ENCODE results near the gene KCNG4. TPM values are rescaled to one million over a fixed set of nuclear protein-coding genes. Genes with fewer than 3 reads are reported as not detected.
"Not testable (repeated sequence)": the region's sequence is repeated elsewhere in the genome, so short reads cannot be mapped to it uniquely, and the experiment has no call there.

Gene KCNG4
- polyA plus RNA-seq, 1 donor = 0.06 TPM

DNA sequence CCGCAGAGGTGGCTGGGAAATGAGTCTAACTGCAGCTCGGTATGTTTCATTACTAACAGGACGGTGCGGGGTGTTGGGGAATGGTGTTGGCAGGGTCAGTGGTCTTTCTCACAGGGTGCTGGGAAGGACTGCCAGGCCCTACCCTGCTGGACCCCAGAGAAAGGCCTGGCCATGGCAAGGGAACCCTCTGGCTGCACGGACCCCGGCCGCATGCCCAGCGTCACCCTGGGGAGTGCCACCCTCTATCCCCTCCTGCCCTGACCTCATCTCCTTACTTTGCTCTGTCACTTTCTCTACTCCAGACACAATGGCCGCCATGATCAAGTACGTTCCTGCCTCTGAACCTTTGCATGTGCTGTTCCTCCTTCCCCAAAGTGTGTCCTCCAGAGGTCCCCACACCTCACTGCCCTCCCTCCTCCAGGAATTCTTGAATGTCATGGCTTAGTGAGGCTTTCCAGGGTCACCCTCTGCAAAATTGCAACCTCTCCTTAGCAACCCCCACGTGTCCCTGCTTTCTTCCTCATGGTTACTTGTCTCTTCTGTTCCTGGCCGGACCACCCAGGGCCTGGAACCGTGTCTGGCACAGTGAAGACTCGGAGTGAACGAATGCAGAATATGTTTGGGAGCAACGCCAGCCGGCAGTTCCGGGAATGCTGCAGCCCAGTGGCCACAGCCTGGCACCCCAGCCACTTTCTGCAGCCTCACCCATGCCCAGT is 33.7 kb downstream of the KCNG4 start:
- DNase-seq = no peak

DNA sequence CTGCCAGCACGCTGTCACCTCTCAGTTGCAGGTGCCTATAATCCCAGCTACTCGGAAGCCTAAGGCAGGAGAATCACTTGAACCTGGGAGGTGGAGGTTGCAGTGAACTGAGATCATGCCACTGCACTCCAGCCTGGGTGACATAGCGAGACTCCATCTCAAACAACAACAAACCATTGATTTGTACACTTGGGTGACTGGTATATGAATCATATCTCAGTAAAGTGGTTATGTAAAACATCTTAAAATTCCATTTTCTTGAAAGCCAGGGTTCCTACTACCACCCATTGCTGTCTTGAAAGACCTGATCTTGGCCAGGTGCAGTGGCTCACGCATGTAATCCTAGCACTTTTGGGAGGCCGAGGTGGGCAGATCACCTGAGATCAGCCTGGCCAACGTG is 34.7 kb downstream of the KCNG4 start:
- DNase-seq = not testable (repeated sequence)

GRCh38 chr16:84204551-84204950 is 35.3 kb downstream of the KCNG4 start:
- not testable (repeated sequence) for DNase-seq

DNA sequence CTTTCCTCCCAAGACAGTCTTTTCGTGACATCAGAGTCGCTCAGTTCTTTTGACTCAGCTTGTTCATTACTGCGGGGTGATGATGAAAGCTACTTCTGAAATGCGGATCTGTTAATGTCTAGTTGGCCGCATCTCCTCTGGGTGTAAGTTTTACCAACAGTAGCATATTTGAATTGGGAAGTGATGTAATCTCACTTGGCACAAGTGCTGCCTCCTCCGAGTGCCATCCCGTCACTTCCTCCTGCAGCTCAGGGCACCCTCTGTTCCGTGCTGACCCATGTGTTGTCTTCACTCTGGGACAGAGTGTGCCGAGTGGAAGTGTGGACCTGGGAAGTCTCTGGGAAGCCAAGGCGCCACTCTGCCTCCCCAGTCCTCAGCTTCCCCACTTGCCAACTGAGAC is 40.0 kb downstream of the KCNG4 start:
- no peak for DNase-seq

GRCh38 chr16:84199097-84199496 is 40.7 kb downstream of the KCNG4 start:
- no peak for DNase-seq

- no peak for DNase-seq
Measured at GRCh38 chr16:84198401-84198800, 41.4 kb downstream of the KCNG4 start.

GRCh38 chr16:84197466-84198128 is 42.2 kb downstream of the KCNG4 start:
- DNase-seq = no peak

GRCh38 chr16:84196727-84197394 is 43.0 kb downstream of the KCNG4 start:
- no peak for DNase-seq

GRCh38 chr16:84196101-84196500 is 43.7 kb downstream of the KCNG4 start:
- no peak for DNase-seq

DNA sequence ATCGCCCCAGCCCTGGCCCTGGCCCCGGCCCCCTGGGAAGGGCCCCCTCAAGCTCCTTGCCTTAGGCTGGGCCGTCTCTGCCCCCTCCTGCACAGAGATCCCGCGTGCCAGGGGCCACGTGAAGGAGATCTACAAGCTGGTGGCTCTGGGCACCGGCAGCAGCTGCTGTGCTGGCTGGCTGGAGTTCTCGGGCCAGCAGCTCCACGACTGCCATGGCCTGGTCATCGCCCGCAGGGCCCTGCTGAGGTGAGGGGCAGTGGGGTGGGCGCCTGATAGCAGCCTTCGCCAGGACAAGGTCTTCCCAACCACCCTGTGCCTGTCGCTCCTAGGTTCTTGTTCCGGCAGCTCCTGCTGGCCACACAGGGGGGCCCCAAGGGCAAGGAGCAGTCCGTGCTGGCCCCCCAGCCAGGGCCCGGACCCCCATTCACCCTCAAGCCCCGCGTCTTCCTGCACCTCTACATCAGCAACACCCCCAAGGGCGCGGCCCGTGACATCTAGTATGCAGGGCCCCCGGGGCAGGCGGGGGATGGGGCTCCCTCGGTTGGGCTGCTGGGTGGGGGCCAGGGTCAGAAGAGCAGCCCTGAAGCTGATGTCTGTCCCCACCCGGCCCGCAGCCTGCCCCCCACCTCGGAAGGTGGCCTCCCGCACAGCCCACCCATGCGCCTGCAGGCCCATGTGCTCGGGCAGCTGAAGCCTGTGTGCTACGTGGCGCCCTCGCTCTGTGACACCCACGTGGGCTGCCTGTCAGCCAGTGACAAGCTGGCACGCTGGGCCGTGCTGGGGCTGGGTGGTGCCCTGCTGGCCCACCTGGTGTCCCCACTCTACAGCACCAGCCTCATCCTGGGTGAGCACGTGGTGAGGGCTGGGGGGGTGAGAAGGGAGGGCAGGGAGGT is 44.4 kb downstream of the KCNG4 start:
- DNase-seq = no peak

DNA sequence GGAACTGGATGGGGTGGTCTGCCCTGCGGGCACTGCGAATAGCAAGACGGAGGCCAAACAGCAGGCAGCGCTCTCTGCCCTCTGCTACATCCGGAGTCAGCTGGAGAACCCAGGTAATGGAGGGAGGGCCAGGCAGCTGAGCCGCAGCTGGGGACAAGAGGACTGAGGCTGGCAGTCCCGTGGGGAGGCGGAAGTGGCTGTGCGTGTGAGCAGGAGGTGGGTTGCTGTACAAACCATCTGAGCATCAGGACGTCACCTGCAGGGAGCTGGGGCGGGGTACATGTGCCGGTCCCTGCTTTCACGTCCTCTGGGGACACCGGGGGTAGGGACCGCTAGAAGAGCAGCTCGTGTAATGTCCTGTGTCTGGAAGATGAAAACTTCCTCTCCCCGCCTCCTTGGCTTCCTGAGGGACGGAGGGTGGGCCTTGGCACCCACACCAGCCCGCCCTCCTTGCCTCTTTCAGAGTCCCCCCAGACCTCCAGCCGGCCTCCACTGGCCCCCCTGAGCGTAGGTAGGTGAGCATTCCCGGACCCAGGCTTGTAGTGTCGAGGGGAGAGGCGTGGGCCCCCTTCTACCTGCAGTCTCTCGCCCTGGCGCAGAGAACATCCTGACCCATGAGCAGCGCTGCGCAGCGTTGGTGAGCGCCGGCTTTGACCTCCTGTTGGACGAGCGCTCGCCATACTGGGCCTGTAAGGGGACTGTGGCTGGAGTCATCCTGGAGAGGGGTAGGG is 45.2 kb downstream of the KCNG4 start:
- no peak for DNase-seq

- DNase-seq = no peak
Measured at GRCh38 chr16:84194018-84194417, 45.8 kb downstream of the KCNG4 start.

- DNase-seq = no peak
Measured at GRCh38 chr16:84193480-84193879, 46.3 kb downstream of the KCNG4 start.

DNA sequence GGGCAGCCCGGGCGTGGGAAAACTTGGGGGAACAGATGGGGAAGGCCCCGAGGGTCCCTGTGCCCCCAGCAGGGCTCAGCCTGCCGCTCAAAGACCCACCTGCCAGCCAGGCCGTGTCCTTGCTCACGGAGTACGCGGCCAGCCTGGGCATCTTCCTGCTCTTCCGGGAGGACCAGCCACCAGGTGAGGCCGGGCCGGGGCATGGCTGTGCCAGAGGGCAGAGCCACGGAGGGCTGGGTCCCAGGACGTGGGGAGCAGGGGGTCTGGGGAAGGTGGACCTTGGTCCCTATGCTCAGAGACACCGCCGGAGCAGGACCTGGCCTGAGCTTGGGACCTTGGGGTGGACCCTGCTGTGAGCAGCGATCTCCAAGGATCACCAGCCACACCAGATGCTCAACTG is 48.3 kb downstream of the KCNG4 start:
- no peak for DNase-seq

DNA sequence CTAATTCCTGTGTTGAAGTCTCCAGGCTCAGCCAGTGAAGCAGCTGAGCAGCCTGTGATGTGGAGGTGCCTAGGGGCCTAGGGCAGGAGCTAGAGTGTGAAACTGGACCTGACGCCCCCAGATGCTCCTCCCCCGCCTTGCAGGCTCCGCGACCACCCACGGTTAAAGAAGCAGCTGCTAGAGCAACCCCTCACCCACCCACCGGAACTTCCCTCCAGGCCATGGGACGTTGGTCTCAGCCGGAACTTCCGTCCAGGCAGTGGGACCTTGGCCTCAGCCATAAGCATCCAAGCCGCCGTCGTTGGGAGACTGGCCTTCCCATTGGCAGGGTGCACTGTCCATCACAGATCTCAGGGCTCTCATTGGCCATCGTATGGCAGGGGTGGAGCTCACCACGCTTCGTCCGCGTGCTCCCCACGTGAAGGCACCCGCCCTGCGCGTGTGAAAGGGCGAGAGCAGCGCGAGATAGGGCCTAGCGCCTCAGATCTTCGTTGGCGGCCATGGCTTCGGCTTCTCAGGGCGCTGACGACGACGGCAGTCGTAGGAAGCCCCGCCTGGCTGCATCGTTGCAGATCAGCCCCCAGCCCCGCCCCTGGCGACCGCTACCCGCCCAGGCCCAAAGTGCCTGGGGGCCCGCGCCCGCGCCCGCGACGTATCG is 49.0 kb downstream of the KCNG4 start, which contains the start of gene ADAD2:
Gene ADAD2 (plus strand): TSS at position 427 of the 658 bp plus-strand sequence. CDS start 74 bp downstream, at position 501.
- no peak for DNase-seq

GRCh38 chr16:84186685-84187437 is 53.0 kb downstream of the KCNG4 start, which contains the start of gene TAF1C:
Gene TAF1C, minus strand, starts transcription at chr16:84187057. Its CDS starts 2,069 bp downstream, at chr16:84184988.
- peak; percentile 96 for DNase-seq

GRCh38 chr16:84184775-84185174 is 55.0 kb downstream of the KCNG4 start:
- no peak for DNase-seq

DNA sequence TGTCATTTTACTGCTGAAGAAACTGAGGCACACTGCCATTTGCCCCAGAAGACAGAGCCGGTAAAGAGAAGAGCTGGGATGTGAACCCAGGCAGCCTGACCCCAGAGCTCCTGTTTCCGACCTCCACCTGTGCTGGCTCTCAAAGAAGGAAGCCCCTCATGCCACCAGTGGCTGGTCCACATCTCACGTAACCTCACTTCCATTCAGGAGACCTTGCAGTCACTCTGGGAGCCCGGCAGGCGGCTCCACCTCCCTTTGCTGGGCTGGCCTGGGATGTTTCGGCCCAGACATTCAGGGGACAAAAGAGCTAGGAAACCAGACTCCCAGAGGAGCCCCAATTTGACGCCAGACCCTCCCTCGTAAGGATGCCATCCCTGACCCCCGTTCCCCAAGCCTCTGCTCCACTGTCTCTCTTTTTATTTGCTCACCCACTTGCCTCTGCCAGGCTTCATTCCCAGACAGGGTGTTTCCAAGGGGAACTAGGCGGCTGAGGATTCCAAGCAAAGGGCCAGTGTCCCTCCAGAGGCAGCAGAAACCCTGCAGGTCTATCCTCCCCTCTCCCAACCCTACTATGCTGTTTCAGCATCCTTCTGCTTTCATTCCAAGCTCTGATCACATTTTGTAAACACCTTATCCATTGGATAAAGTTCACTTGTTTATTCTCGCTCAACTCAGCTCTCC is 55.8 kb downstream of the KCNG4 start:
- DNase-seq = no peak

- DNase-seq = no peak
Measured at GRCh38 chr16:84183572-84183875, 56.3 kb downstream of the KCNG4 start.

Measured in hindlimb muscle (tissue), 1 donor.